Measurements from ENCODE around the gene KCNB1. TPM values are rescaled to one million over a fixed set of nuclear protein-coding genes. Genes with fewer than 3 reads are reported as not detected.

KCNB1 gene
- total and polyA plus RNA-seq, 2 of the 4 experiments (the other 2 are of a cell fraction) = 0.05 TPM; not detected in 1

DNA sequence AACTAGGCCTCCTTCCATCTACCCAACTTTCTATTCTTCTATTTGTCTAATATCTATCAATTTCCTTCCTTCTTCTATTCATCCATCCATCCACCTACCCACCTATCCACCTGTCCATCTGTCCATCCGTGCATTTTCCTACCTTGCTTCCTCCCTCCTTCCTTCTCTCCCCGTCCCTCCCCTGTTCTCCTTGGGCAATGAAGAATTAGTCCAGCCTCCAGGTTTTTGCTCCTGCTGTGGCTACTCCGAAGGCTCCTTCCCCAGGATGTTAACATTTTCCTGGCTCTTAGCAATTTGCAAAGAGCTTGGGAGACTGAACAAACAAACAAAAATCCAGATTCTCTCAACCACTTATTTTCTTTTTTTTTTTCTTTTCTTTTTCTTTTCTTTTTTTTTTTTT is 81.6 kb downstream of the KCNB1 start:
- H4K8ac ChIP-seq (ENCODE audit: low read depth in 2 of 2, low read length in 2 of 2) = no peak overlapping the region
- BruUV-seq (replicated peaks) = no TSS peak
- 0 out of 2 replicates have a peak, but pooled peaks cover 2% of the 10 kb centered on the region for H3K9me1 ChIP-seq (ENCODE audit: insufficient read depth, low read length)
- H4K5ac ChIP-seq (ENCODE audit: low read depth, low read length) = no peak overlapping the region
- in situ Hi-C loops (cut with MboI; ENCODE audit: low sequenced_read_pairs) (no loop called here), dilution Hi-C loops (cut with HindIII; ENCODE audit: low sequenced_read_pairs, unreplicated experiment) (no loop called here), intact Hi-C loops (cut with micrococcal nuclease) (no loop called here)
- H3K36me3 ChIP-seq (ENCODE audit: control insufficient read depth, insufficient read depth, low read length) = no peaks in the 10 kb centered on the region
- H3K9me3 ChIP-seq (ENCODE audit: control insufficient read depth, insufficient read depth, low read length) = peaks cover 1% of the 10 kb centered on the region; the same call in 1 of the 2 replicates
- no peak overlapping the region for H4K91ac ChIP-seq (ENCODE audit: insufficient read depth, low read depth, low read length)
- H3K4me2 ChIP-seq (ENCODE audit: low read depth, low read length) = no peak overlapping the region
- no peak overlapping the region for H3K18ac ChIP-seq (ENCODE audit: low read depth, low read length)
- peak; percentile 68; the same call in 1 of the 2 replicates for ATAC-seq (ENCODE audit: low read depth)
- ChIA-PET CTCF (no interaction called here), POLR2A (ENCODE audit: unreplicated experiment) (interaction anchor here (0.6 kb wide), 1 partner anchor 182 kb away, joined by 7 read pairs; no protein-coding TSS in a partner anchor)
- no peak overlapping the region for H3K4me3 ChIP-seq (ENCODE audit: insufficient read depth, low read depth, low read length)
- no peak overlapping the region for H3K14ac ChIP-seq (replicated peaks; ENCODE audit: low read depth, low read length)
- no peak overlapping the region for H3K27ac ChIP-seq (ENCODE audit: insufficient read depth, low read length)
- peaks cover 21% of the 10 kb centered on the region for H3K27me3 ChIP-seq (ENCODE audit: control insufficient read depth, insufficient read depth, low read length)
- no peak overlapping the region for H2BK120ac ChIP-seq (ENCODE audit: low read depth, low read length)
- no peak overlapping the region for H2BK20ac ChIP-seq (ENCODE audit: low read depth, low read length)
- H3K4ac ChIP-seq (ENCODE audit: low read depth, low read length) = no peak overlapping the region
- H2AK9ac ChIP-seq (replicated peaks; ENCODE audit: low read depth, low read length, poor library complexity) = no peak overlapping the region
- H3K23ac ChIP-seq (ENCODE audit: low read depth, low read length) = no peak overlapping the region
- H3K4me1 ChIP-seq (ENCODE audit: control insufficient read depth, insufficient read depth, low read length) = peaks cover 3% of the 10 kb centered on the region
- no peak overlapping the region for H2BK15ac ChIP-seq (ENCODE audit: low read depth, low read length)
- no peak overlapping the region for H3K9ac ChIP-seq (ENCODE audit: low read depth, low read length)
- WGBS, 2 experiments (ENCODE audit: extremely low coverage in 2 of 2, insufficient read length in 1 of 2) = 24% methylated on average over 3 of the region's 3 CpGs; no CpG with 5 or more reads in 1 of the 2 experiments
- H3K56ac ChIP-seq (ENCODE audit: extremely low read depth, insufficient read depth, low read length) = no peak overlapping the region
- no peak overlapping the region for H2BK5ac ChIP-seq (ENCODE audit: low read depth, low read length, poor library complexity, severe bottlenecking)
- H2AFZ ChIP-seq (replicated peaks; ENCODE audit: low read length, poor library complexity) = no peak overlapping the region
- no peaks in the 10 kb centered on the region for H3K79me1 ChIP-seq (ENCODE audit: low read depth in 1 of 2, low read length in 2 of 2)
- peak; percentile 62 for DNase-seq
- no peak for TF ChIP-seq MAFK (IDR thresholded peaks at IDR 0.05; ENCODE audit: low read depth, low read length)
- TF ChIP-seq RAD21 (IDR thresholded peaks at IDR 0.05; ENCODE audit: low read length) = no peak
- TF ChIP-seq FOS (IDR thresholded peaks at IDR 0.05; ENCODE audit: low read depth, low read length) = no peak
- TF ChIP-seq MAZ (IDR thresholded peaks at IDR 0.05; ENCODE audit: borderline replicate concordance, low read depth, low read length) = no peak
- no peak for TF ChIP-seq MXI1 (IDR thresholded peaks at IDR 0.05; ENCODE audit: borderline replicate concordance, low read depth, low read length)
- TF ChIP-seq RFX5 (IDR thresholded peaks at IDR 0.05; ENCODE audit: low read depth, low read length) = no peak
- no peak for TF ChIP-seq SMC3 (IDR thresholded peaks at IDR 0.05; ENCODE audit: low read depth, low read length)
- TF ChIP-seq CHD1 (IDR thresholded peaks at IDR 0.05; ENCODE audit: low read depth, low read length) = no peak
- TF ChIP-seq, protein P1, sequence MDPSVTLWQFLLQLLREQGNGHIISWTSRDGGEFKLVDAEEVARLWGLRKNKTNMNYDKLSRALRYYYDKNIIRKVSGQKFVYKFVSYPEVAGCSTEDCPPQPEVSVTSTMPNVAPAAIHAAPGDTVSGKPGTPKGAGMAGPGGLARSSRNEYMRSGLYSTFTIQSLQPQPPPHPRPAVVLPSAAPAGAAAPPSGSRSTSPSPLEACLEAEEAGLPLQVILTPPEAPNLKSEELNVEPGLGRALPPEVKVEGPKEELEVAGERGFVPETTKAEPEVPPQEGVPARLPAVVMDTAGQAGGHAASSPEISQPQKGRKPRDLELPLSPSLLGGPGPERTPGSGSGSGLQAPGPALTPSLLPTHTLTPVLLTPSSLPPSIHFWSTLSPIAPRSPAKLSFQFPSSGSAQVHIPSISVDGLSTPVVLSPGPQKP (IDR thresholded peaks at IDR 0.05; ENCODE audit: borderline replicate concordance, low read depth, low read length) = no peak
- TF ChIP-seq NFE2L2 (IDR thresholded peaks at IDR 0.05; ENCODE audit: low read depth, low read length) = no peak
- TF ChIP-seq CEBPB (IDR thresholded peaks at IDR 0.05; ENCODE audit: low read depth, low read length) = no peak
- TF ChIP-seq BHLHE40 (IDR thresholded peaks at IDR 0.05; ENCODE audit: low read depth, low read length) = no peak
- TF ChIP-seq, protein P2, sequence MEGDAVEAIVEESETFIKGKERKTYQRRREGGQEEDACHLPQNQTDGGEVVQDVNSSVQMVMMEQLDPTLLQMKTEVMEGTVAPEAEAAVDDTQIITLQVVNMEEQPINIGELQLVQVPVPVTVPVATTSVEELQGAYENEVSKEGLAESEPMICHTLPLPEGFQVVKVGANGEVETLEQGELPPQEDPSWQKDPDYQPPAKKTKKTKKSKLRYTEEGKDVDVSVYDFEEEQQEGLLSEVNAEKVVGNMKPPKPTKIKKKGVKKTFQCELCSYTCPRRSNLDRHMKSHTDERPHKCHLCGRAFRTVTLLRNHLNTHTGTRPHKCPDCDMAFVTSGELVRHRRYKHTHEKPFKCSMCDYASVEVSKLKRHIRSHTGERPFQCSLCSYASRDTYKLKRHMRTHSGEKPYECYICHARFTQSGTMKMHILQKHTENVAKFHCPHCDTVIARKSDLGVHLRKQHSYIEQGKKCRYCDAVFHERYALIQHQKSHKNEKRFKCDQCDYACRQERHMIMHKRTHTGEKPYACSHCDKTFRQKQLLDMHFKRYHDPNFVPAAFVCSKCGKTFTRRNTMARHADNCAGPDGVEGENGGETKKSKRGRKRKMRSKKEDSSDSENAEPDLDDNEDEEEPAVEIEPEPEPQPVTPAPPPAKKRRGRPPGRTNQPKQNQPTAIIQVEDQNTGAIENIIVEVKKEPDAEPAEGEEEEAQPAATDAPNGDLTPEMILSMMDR (conservative IDR thresholded peaks at IDR 0.05; ENCODE audit: low read depth, low read length) = no peak
- TF ChIP-seq POLR2A (IDR thresholded peaks at IDR 0.05; ENCODE audit: low read depth, low read length) = no peak
- no peaks in the 10 kb centered on the region for H4K20me1 ChIP-seq (ENCODE audit: insufficient read depth, low read length)
- no peak overlapping the region for H2AK5ac ChIP-seq (ENCODE audit: low read depth, low read length)

Measured in IMR-90 (cell line).